GM19023 (cell line): ENCODE measurements around the gene SCNN1A.

Experiments used
- ATAC-seq: cut with Tn5 transposase; IDR thresholded peaks from one replicate; pipeline ENCODE4 v1.9.1; 2021; ENCODE audit warnings: mild to moderate bottlenecking, moderate library complexity; ENCODE audit not compliant: unreplicated experiment

The SCNN1A gene

DNA sequence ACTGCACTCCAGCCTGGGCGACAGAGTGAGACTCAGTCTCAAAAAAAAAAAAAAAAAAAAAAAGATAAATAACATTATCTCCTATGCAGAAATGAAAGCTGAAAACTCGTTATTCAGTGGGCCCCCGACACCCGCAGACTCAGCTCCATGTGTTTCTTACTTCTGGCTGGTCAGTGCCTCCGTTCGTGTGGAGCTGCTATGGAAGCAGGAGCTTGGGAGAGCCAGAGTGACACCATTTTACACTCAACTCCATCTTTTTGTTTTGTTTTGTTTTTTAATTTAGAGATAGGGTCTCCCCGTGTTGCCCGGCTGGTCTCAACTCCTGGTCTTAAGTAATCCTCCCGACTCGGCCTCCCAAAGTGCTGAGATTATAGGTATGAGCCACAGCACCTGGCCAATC lies 78.2 kb downstream of the SCNN1A start:
- no peak for ATAC-seq
